Thoracic aorta (tissue), 2 donors: ENCODE data around the gene ADTRP. TPM values are rescaled to one million over a fixed set of nuclear protein-coding genes. Genes with fewer than 3 reads are reported as not detected.
A peak's percentile ranks its signal among the peaks of the same experiment; 100 is the strongest.

ENCODE experiments used
- ATAC-seq: fragments of 150-250 bp; one replicate; pipeline ENCODE4 v1.8.0; 2017; ENCODE audit warnings: low read depth; ENCODE audit not compliant: insufficient number of reproducible peaks, low FRiP score
- DNase-seq: peaks from one replicate; pipeline ENCODE4 v3.0.0-alpha.2; 2020; ENCODE audit warnings: low spot score
- H3K27ac ChIP-seq, 2 donors: fragments of 200-600 bp; sonication (generic); 1 replicate in 1 of 2; 2 replicates in 1 of 2; pipeline ENCODE4 v1.5.1; 2016; ENCODE audit warnings: mild to moderate bottlenecking in 2 of 2, moderate library complexity in 2 of 2
- H3K27me3 ChIP-seq: fragments of 200-600 bp; sonication (generic); replicated peaks from 2 replicates; pipeline ENCODE4 v1.6.0; 2016; ENCODE audit warnings: mild to moderate bottlenecking; ENCODE audit not compliant: insufficient read depth
- H3K36me3 ChIP-seq: fragments of 200-600 bp; sonication (generic); one replicate; pipeline ENCODE4 v1.5.1; 2016
- H3K4me1 ChIP-seq, 2 donors: fragments of 200-600 bp; sonication (generic); 1 replicate in 1 of 2; 2 replicates in 1 of 2; pipeline versions ENCODE4 v1.5.1 to v1.6.0; 2016; ENCODE audit warnings: low read depth in 2 of 2, mild to moderate bottlenecking in 1 of 2; ENCODE audit not compliant: control insufficient read depth in 1 of 2
- H3K4me3 ChIP-seq: fragments of 200-600 bp; sonication (generic); 2 replicates; pipeline ENCODE4 v1.5.1; 2016; ENCODE audit warnings: mild to moderate bottlenecking
- H3K9me3 ChIP-seq: fragments of 200-600 bp; sonication (generic); 2 replicates; pipeline ENCODE4 v1.5.1; 2016
- total RNA-seq, 2 donors: library from RNA; depleted of rRNA; stranded (reverse); fragments of >200 nt; gene quantifications; one replicate each; pipeline versions ENCODE4 v1.1.0 to v1.2.3, GENCODE V29; 2016
- TF ChIP-seq, protein P1 (sequence below): fragments of 200-600 bp; sonication (generic); IDR thresholded peaks from one replicate; pipeline ENCODE4 v1.5.1; 2019; ENCODE audit warnings: antibody characterized with exemption

The ADTRP gene
- total RNA-seq, 2 donors from 2014 or later, result not detected

- DNase-seq (peak; percentile 29), ATAC-seq (peak; percentile 34)
- Histone ChIP-seq H3K9me3 (no peaks in the 10 kb centered on the region), H3K36me3 (no peaks in the 10 kb centered on the region), H3K27ac (peak overlapping the region in 1 of 2 donors; percentile 49), H3K4me3 (no peak overlapping the region), H3K27me3 (no peaks in the 10 kb centered on the region), H3K4me1 (peaks cover 2 to 31% of the 10 kb centered on the region in 2 donors)
- TF ChIP-seq, protein P1, sequence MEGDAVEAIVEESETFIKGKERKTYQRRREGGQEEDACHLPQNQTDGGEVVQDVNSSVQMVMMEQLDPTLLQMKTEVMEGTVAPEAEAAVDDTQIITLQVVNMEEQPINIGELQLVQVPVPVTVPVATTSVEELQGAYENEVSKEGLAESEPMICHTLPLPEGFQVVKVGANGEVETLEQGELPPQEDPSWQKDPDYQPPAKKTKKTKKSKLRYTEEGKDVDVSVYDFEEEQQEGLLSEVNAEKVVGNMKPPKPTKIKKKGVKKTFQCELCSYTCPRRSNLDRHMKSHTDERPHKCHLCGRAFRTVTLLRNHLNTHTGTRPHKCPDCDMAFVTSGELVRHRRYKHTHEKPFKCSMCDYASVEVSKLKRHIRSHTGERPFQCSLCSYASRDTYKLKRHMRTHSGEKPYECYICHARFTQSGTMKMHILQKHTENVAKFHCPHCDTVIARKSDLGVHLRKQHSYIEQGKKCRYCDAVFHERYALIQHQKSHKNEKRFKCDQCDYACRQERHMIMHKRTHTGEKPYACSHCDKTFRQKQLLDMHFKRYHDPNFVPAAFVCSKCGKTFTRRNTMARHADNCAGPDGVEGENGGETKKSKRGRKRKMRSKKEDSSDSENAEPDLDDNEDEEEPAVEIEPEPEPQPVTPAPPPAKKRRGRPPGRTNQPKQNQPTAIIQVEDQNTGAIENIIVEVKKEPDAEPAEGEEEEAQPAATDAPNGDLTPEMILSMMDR, result no peak
Measured at GRCh38 chr6:11744753-11745152, 33.9 kb downstream of the ADTRP start.

GRCh38 chr6:11744101-11744500 lies 34.5 kb downstream of the ADTRP start:
- H3K36me3 ChIP-seq, result no peaks in the 10 kb centered on the region
- H3K4me3 ChIP-seq, result no peak overlapping the region
- no peaks in the 10 kb centered on the region for H3K27me3 ChIP-seq
- H3K9me3 ChIP-seq, result no peaks in the 10 kb centered on the region
- H3K27ac ChIP-seq, result peak overlapping the region in 1 of 2 donors; percentile 18
- no peak for DNase-seq
- H3K4me1 ChIP-seq, result peaks cover 2 to 31% of the 10 kb centered on the region in 2 donors
- TF ChIP-seq, protein P1, result no peak
- no peak for ATAC-seq

DNA sequence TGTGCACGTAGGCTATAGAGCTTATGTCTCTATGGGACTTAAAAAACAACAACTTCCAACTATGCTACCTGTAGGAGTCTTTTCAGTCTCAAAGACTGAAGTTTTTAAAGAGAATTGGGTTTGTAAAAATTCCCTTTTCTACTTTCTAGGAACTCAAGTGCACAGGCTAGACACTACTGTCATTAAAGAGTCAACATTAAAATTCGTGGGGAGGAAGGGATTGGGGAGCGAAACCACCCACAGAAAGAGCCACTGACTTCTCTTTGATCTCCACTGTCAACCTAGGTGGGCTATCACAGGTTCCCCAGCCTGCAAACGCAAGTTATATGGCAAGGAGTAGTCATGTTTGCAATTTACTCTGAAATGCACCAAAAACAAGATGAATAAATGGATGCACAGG lies 37.7 kb downstream of the ADTRP start:
- DNase-seq (no peak), ATAC-seq (no peak)
- Histone ChIP-seq H3K27ac (no peak overlapping the region), H3K4me3 (no peak overlapping the region), H3K36me3 (no peaks in the 10 kb centered on the region), H3K9me3 (no peaks in the 10 kb centered on the region), H3K27me3 (no peaks in the 10 kb centered on the region), H3K4me1 (peaks cover 0 to 24% of the 10 kb centered on the region in 2 donors)
- TF ChIP-seq, protein P1, result no peak

- Histone ChIP-seq H3K27ac (no peak overlapping the region), H3K36me3 (no peaks in the 10 kb centered on the region), H3K4me3 (no peak overlapping the region), H3K9me3 (no peaks in the 10 kb centered on the region), H3K4me1 (peaks cover 0 to 13% of the 10 kb centered on the region in 2 donors), H3K27me3 (no peaks in the 10 kb centered on the region)
- TF ChIP-seq, protein P1, result no peak
- ATAC-seq (no peak), DNase-seq (no peak)
Measured at GRCh38 chr6:11738661-11739375, 39.8 kb downstream of the ADTRP start.

- Histone ChIP-seq H3K27me3 (no peaks in the 10 kb centered on the region), H3K4me1 (peaks cover 0 to 13% of the 10 kb centered on the region in 2 donors), H3K27ac (no peak overlapping the region), H3K9me3 (no peaks in the 10 kb centered on the region), H3K36me3 (no peaks in the 10 kb centered on the region), H3K4me3 (no peak overlapping the region)
- TF ChIP-seq, protein P1, result no peak
- DNase-seq, result no peak
- ATAC-seq, result no peak
Measured at GRCh38 chr6:11738234-11738633, 40.4 kb downstream of the ADTRP start.
